H1 (cell line): ENCODE data around the gene GPC6. TPM values are rescaled to one million over a fixed set of nuclear protein-coding genes. Genes with fewer than 3 reads are reported as not detected.

Experiments
- CTCF ChIA-PET: fragments of 300-600 bp; sonication (Branson Sonifier 250); formaldehyde crosslinking; loops from one replicate; lab custom pipeline; 2021; ENCODE audit not compliant: partially characterized antibody; lab: Charles Lee
- POLR2A ChIA-PET: fragments of 300-600 bp; sonication (Branson Sonifier 250); formaldehyde crosslinking; loops from one replicate; lab custom pipeline; 2021; ENCODE audit warnings: inconsistent platforms; ENCODE audit not compliant: partially characterized antibody; lab: Charles Lee
- DNase-seq, 2 experiments: peaks; one replicate each; pipeline versions ENCODE4 v3.0.0 to v3.0.0-alpha.2; 2010 to 2022; ENCODE audit warnings: low spot score in 2 of 2, low read depth in 1 of 2, mixed read lengths in 1 of 2
- FAIRE-seq: peaks from 2 replicates; lab custom pipeline; 2011; peaks lifted over from hg19 to GRCh38; lab: Jason Lieb, UNC
- H2AFZ ChIP-seq: 2 replicates; pipeline ENCODE4 v1.8.1; 2012; ENCODE audit warnings: low read length, inconsistent platforms
- H2AK5ac ChIP-seq: 2 replicates; pipeline ENCODE4 v1.6.1; 2013; ENCODE audit warnings: low read depth, low read length
- H2BK120ac ChIP-seq: replicated peaks from 2 replicates; pipeline ENCODE3; 2013; ENCODE audit warnings: low read depth, low read length, inconsistent platforms
- H2BK12ac ChIP-seq: 2 replicates; pipeline ENCODE4 v1.6.1; 2013; ENCODE audit warnings: low read depth, low read length
- H2BK15ac ChIP-seq: 2 replicates; pipeline ENCODE4 v1.6.1; 2013; ENCODE audit warnings: low read length
- H2BK20ac ChIP-seq: 2 replicates; pipeline ENCODE4 v1.6.1; 2013; ENCODE audit warnings: low read length
- H2BK5ac ChIP-seq: 2 replicates; pipeline ENCODE4 v1.6.1; 2013; ENCODE audit warnings: low read depth, low read length
- H3K14ac ChIP-seq: 2 replicates; pipeline ENCODE4 v1.6.1; 2013; ENCODE audit warnings: inconsistent platforms; ENCODE audit not compliant: insufficient read length
- H3K18ac ChIP-seq: 2 replicates; pipeline ENCODE4 v1.6.1; 2013; ENCODE audit warnings: low read length; ENCODE audit errors: extremely low read depth
- H3K23ac ChIP-seq: 2 replicates; pipeline ENCODE4 v1.6.1; 2013; ENCODE audit warnings: inconsistent platforms; ENCODE audit not compliant: insufficient read length
- H3K23me2 ChIP-seq: 2 replicates; pipeline ENCODE4 v1.6.1; 2013; ENCODE audit warnings: low read depth, low read length
- H3K27ac ChIP-seq: 2 replicates; pipeline ENCODE4 v1.6.1; 2011; ENCODE audit warnings: low read depth, low read length, inconsistent platforms
- H3K27me3 ChIP-seq, 4 experiments: replicated peaks in 1 of 4; 1 replicate in 1 of 4; 2 replicates in 3 of 4; pipeline versions ENCODE4 v1.6.1 to v1.8.1; 2011 to 2013; ENCODE audit warnings: low read length in 3 of 4, mild to moderate bottlenecking in 3 of 4, inconsistent platforms in 2 of 4, mixed read lengths in 2 of 4, moderate library complexity in 1 of 4; ENCODE audit not compliant: control insufficient read depth in 3 of 4, insufficient read depth in 3 of 4; ENCODE audit errors: extremely low read depth in 1 of 4
- H3K36me3 ChIP-seq, 4 experiments: 2 replicates each; pipeline versions ENCODE4 v1.6.1 to v1.8.1; 2011 to 2013; ENCODE audit warnings: mild to moderate bottlenecking in 4 of 4, low read length in 3 of 4, moderate library complexity in 2 of 4, control low read depth in 1 of 4, inconsistent platforms in 1 of 4; ENCODE audit not compliant: insufficient read depth in 4 of 4, control insufficient read depth in 2 of 4
- H3K4ac ChIP-seq: replicated peaks from 2 replicates; pipeline ENCODE3; 2013; ENCODE audit warnings: low read length, low read depth, mixed read lengths, inconsistent platforms; ENCODE audit not compliant: insufficient read length
- H3K4me1 ChIP-seq, 4 experiments: replicated peaks in 1 of 4; 1 replicate in 1 of 4; 2 replicates in 3 of 4; pipeline versions ENCODE4 v1.6.1 to v1.8.1; 2011 to 2013; ENCODE audit warnings: low read length in 3 of 4, inconsistent platforms in 2 of 4, mixed read lengths in 1 of 4; ENCODE audit not compliant: insufficient read depth in 4 of 4, control insufficient read depth in 3 of 4
- H3K4me2 ChIP-seq, 2 experiments: 2 replicates each; pipeline versions ENCODE4 v1.6.1 to v1.8.1; 2011 to 2013; ENCODE audit warnings: low read depth in 2 of 2, low read length in 2 of 2, control low read depth in 1 of 2, inconsistent platforms in 1 of 2, mild to moderate bottlenecking in 1 of 2; ENCODE audit not compliant: insufficient read depth in 1 of 2
- H3K4me3 ChIP-seq, 4 experiments: fragments of 200-600, 300-600 bp in 1 of 4; sonication (generic), shearing (Covaris generic), sonication (Bioruptor Twin) in 1 of 4; 2 replicates each; pipeline versions ENCODE4 v1.5.1 to v1.8.1; 2011 to 2016; ENCODE audit warnings: low read length in 4 of 4, low read depth in 3 of 4, control low read depth in 2 of 4, inconsistent platforms in 2 of 4, mild to moderate bottlenecking in 2 of 4, mixed read lengths in 1 of 4, moderate library complexity in 1 of 4; ENCODE audit not compliant: insufficient read depth in 2 of 4; ENCODE audit errors: extremely low read depth in 1 of 4
- H3K56ac ChIP-seq: replicated peaks from 2 replicates; pipeline ENCODE3; 2013; ENCODE audit warnings: low read depth, mild to moderate bottlenecking, mixed read lengths, low read length, inconsistent platforms; ENCODE audit not compliant: insufficient read length
- H3K79me1 ChIP-seq: 2 replicates; pipeline ENCODE4 v1.6.1; 2013; ENCODE audit warnings: low read depth, low read length, control low read depth
- H3K79me2 ChIP-seq, 2 experiments: 2 replicates each; pipeline versions ENCODE4 v1.6.1 to v1.8.1; 2012 to 2013; ENCODE audit warnings: low read length in 2 of 2, mild to moderate bottlenecking in 2 of 2, inconsistent platforms in 1 of 2; ENCODE audit not compliant: insufficient read depth in 2 of 2, control insufficient read depth in 1 of 2
- H3K9ac ChIP-seq, 4 experiments: replicated peaks in 1 of 4; 1 replicate in 1 of 4; 2 replicates in 3 of 4; pipeline versions ENCODE4 v1.6.1 to v1.8.1; 2011 to 2013; ENCODE audit warnings: low read depth in 3 of 4, low read length in 3 of 4, control low read depth in 2 of 4, mild to moderate bottlenecking in 2 of 4, moderate library complexity in 2 of 4, inconsistent platforms in 1 of 4; ENCODE audit errors: extremely low read depth in 1 of 4
- H3K9me3 ChIP-seq, 2 experiments: 2 replicates each; pipeline versions ENCODE4 v1.6.1 to v1.8.1; 2012 to 2013; ENCODE audit warnings: mild to moderate bottlenecking in 2 of 2, moderate library complexity in 2 of 2, control low read depth in 1 of 2, inconsistent platforms in 1 of 2, low read depth in 1 of 2, low read length in 1 of 2, mixed read lengths in 1 of 2; ENCODE audit not compliant: insufficient read depth in 2 of 2
- H4K20me1 ChIP-seq, 2 experiments: replicated peaks in 1 of 2; 2 replicates each; pipeline versions ENCODE3 to v1.8.1; 2011 to 2013; ENCODE audit warnings: inconsistent platforms in 2 of 2, low read length in 2 of 2, mild to moderate bottlenecking in 1 of 2; ENCODE audit not compliant: insufficient read depth in 2 of 2, control insufficient read depth in 1 of 2
- H4K5ac ChIP-seq: 2 replicates; pipeline ENCODE4 v1.6.1; 2013; ENCODE audit warnings: low read length, low read depth, mixed read lengths, inconsistent platforms; ENCODE audit not compliant: insufficient read length
- H4K8ac ChIP-seq: 2 replicates; pipeline ENCODE4 v1.8.0; 2013; ENCODE audit warnings: mild to moderate bottlenecking, moderate library complexity, low read length, inconsistent platforms; ENCODE audit not compliant: insufficient read depth; ENCODE audit errors: extremely low read depth
- H4K91ac ChIP-seq: replicated peaks from 2 replicates; pipeline ENCODE3; 2013; ENCODE audit warnings: low read length, mixed read lengths, inconsistent platforms; ENCODE audit not compliant: insufficient read length
- BACH1 ChIP-seq: IDR thresholded peaks from 2 replicates; pipeline ENCODE4 v1.6.1; 2012; ENCODE audit warnings: low read length, improper control_type of control experiment
- BRCA1 ChIP-seq: IDR thresholded peaks from 2 replicates; pipeline ENCODE4 v1.6.1; 2012; ENCODE audit warnings: low read depth, low read length, improper control_type of control experiment
- JUND ChIP-seq: IDR thresholded peaks from 2 replicates; pipeline ENCODE4 v1.6.1; 2011; ENCODE audit warnings: mild to moderate bottlenecking, improper control_type of control experiment, low read length
- KDM1A ChIP-seq: fragments of 200-600, 300-600 bp; sonication (generic); IDR thresholded peaks from 2 replicates; pipeline ENCODE4 v1.7.1; 2016; ENCODE audit warnings: mild to moderate bottlenecking, low read length, borderline replicate concordance
- MAX ChIP-seq: IDR thresholded peaks from 2 replicates; pipeline ENCODE4 v1.6.1; 2012; ENCODE audit warnings: inconsistent platforms
- POU5F1 ChIP-seq: IDR thresholded peaks from 2 replicates; pipeline ENCODE4 v1.6.1; 2011; ENCODE audit warnings: low read depth, mild to moderate bottlenecking, low read length, moderate library complexity
- RNF2 ChIP-seq: fragments of 200-900, 300-1000 bp; sonication (generic); IDR thresholded peaks from 2 replicates; pipeline ENCODE4 v1.7.1; 2016; ENCODE audit warnings: borderline replicate concordance, low read depth, mild to moderate bottlenecking, antibody characterized with exemption, low read length; ENCODE audit not compliant: poor library complexity, severe bottlenecking; ENCODE audit errors: missing control alignments
- RXRA ChIP-seq: IDR thresholded peaks from 2 replicates; pipeline ENCODE4 v1.6.1; 2011; ENCODE audit warnings: low read depth, mild to moderate bottlenecking, low read length, moderate library complexity; ENCODE audit not compliant: insufficient read depth
- SAP30 ChIP-seq: fragments of 300-600 bp; sonication (generic); IDR thresholded peaks from 2 replicates; pipeline ENCODE4 v1.7.1; 2012; ENCODE audit warnings: low read length, moderate library complexity, mild to moderate bottlenecking, inconsistent platforms; ENCODE audit not compliant: insufficient read depth, insufficient replicate concordance
- SUZ12 ChIP-seq: fragments of 200-600 bp; sonication (generic); IDR thresholded peaks from 2 replicates; pipeline ENCODE4 v1.6.1; 2012; ENCODE audit warnings: mild to moderate bottlenecking, inconsistent platforms, low read length, moderate library complexity, mixed read lengths
- ZNF274 ChIP-seq: IDR thresholded peaks from 2 replicates; pipeline ENCODE4 v1.7.0; 2012; ENCODE audit warnings: low read length, borderline replicate concordance; ENCODE audit errors: extremely low read depth
- WGBS, 2 experiments: shearing (Covaris generic) in 1 of 2; methylation state at CpG; one replicate each; pipeline versions ENCODE4 v1.1.6 to v1.1.7; 2013 to 2015; ENCODE audit warnings: low lambda C conversion rate in 2 of 2, mixed read lengths in 2 of 2, inconsistent platforms in 1 of 2, low coverage in 1 of 2, missing lambda C conversion rate in 1 of 2; ENCODE audit not compliant: insufficient replicate concordance in 2 of 2, insufficient coverage in 1 of 2, insufficient read length in 1 of 2; ENCODE audit errors: extremely low coverage in 1 of 2, missing lambda C conversion rate in 1 of 2; 5-methylcytosine and 5-hydroxymethylcytosine counted together
- polyA plus RNA-seq, 7 experiments: library from polyadenylated mRNA; depleted of rRNA in 3 of 7; stranded (reverse) in 5 of 7; unstranded in 2 of 7; fragments of >200 nt in 5 of 7; fragments of 200-250 nt in 2 of 7; gene quantifications; 1 replicate in 5 of 7; 2 replicates in 1 of 7; 4 replicates in 1 of 7; pipeline versions ENCODE4 v1.2.1 to v1.2.3, GENCODE V29; 2011 to 2013; ENCODE audit warnings: missing spikeins in 2 of 7, mixed read lengths in 2 of 7
- total RNA-seq: library from RNA; stranded (reverse); fragmentation: NEBNext Ultra II Directional; extraction: Animal tissue kit (Norgen Biotek cat#: 25700); gene quantifications from 2 replicates; pipeline ENCODE4 v1.2.1, GENCODE V29; 2021
- TF ChIP-seq, protein P1 (sequence below): IDR thresholded peaks from 2 replicates; pipeline ENCODE4 v1.6.1; 2011; ENCODE audit warnings: low read length, improper control_type of control experiment

The GPC6 gene
- total and polyA plus RNA-seq, 2 of the 8 experiments (the other 6 are each of a cell fraction or from before 2014, with no cell fraction given): 5.4 to 12.0 TPM

DNA sequence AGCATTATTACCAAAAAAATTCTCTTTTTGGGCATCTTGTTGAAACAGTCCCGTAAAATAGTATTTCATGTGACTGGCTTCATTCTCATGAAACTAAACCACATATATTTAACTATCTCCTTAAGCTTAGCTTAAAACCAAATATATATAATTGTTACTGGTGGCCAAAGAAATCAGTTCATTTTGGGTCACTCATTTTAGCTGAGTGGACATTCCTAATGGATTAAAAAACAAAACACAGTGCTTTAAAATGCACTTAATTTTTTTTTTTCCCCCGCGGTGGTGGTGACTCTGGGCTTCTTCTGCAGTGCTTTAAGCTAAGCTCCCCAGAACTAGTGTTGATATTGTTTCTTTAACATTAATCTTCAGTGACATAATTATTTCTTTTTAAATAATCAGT, 540.1 kb downstream of the GPC6 start:
- Histone ChIP-seq H3K56ac (no peak overlapping the region), H4K5ac (no peak overlapping the region), H3K18ac (no peak overlapping the region), H3K4me1 (peaks cover 0 to 5% (median 0%) of the 10 kb centered on the region in 4 experiments; a peak in 1 of 7 replicates), H3K14ac (no peak overlapping the region), H2BK5ac (no peak overlapping the region), H3K27me3 (no peaks in the 10 kb centered on the region), H3K4ac (no peak overlapping the region), H2BK15ac (no peak overlapping the region), H3K23ac (no peak overlapping the region), H3K23me2 (no peaks in the 10 kb centered on the region), H3K27ac (no peak overlapping the region), H2BK120ac (no peak overlapping the region), H2AFZ (no peak overlapping the region), H3K9ac (no peak overlapping the region), H3K79me1 (no peaks in the 10 kb centered on the region), H3K9me3 (peaks cover 0 to 8% of the 10 kb centered on the region in 2 experiments; a peak in 2 of 4 replicates), H4K8ac (no peak overlapping the region), H2BK20ac (no peak overlapping the region), H3K36me3 (no peaks in the 10 kb centered on the region), H3K4me2 (no peak overlapping the region), H2AK5ac (no peak overlapping the region), H3K4me3 (no peak overlapping the region), H4K91ac (no peak overlapping the region), H4K20me1 (no peaks in the 10 kb centered on the region), H3K79me2 (no peaks in the 10 kb centered on the region), H2BK12ac (no peak overlapping the region)
- POLR2A ChIA-PET: interaction anchor here (0.6 kb wide), 1 partner anchor 239 kb away, joined by 3 read pairs; no protein-coding TSS in a partner anchor
- no peak for FAIRE-seq
- 73% methylated on average over 3 of the region's 3 CpGs; no CpG with 5 or more reads in 1 of the 2 experiments for WGBS, 2 experiments
- no peak for DNase-seq
- CTCF ChIA-PET: interaction anchor here (1.4 kb wide), 1 partner anchor 10 kb away, joined by 5 read pairs; no protein-coding TSS in a partner anchor
- TF ChIP-seq, protein P1, sequence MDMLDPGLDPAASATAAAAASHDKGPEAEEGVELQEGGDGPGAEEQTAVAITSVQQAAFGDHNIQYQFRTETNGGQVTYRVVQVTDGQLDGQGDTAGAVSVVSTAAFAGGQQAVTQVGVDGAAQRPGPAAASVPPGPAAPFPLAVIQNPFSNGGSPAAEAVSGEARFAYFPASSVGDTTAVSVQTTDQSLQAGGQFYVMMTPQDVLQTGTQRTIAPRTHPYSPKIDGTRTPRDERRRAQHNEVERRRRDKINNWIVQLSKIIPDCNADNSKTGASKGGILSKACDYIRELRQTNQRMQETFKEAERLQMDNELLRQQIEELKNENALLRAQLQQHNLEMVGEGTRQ: no peak
- no peak for TF ChIP-seq KDM1A
- no peak for TF ChIP-seq SAP30
- no peak for TF ChIP-seq MAX
- TF ChIP-seq BRCA1: no peak
- no peak for TF ChIP-seq BACH1
- TF ChIP-seq SUZ12: no peak
- no peak for TF ChIP-seq RXRA
- TF ChIP-seq RNF2: no peak
- TF ChIP-seq ZNF274: no peak
- no peak for TF ChIP-seq POU5F1
- no peak for TF ChIP-seq JUND
